Measurements from ENCODE around the gene HRAS.

DNA sequence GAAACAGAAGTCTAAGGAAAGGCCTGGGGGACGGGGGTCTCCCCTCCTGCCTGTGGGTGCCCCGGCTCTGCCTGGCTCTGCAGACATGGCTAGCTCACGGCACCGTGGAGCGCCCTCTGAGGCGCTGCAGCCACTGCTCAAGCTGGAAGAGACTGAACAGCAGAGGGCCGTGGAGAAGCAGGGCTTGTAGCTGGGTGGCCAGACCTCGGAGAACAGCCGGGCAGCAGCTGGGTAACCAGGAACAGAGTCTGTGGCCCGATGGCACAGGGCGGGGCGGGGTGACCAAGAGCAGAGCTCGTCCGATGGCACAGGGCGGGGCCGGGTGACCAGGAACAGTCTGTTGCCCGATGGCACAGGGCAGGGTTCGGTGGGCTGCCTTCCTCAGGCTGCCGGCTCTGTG lies 46.4 kb downstream of the HRAS start:
- TF ChIP-seq, protein P1, sequence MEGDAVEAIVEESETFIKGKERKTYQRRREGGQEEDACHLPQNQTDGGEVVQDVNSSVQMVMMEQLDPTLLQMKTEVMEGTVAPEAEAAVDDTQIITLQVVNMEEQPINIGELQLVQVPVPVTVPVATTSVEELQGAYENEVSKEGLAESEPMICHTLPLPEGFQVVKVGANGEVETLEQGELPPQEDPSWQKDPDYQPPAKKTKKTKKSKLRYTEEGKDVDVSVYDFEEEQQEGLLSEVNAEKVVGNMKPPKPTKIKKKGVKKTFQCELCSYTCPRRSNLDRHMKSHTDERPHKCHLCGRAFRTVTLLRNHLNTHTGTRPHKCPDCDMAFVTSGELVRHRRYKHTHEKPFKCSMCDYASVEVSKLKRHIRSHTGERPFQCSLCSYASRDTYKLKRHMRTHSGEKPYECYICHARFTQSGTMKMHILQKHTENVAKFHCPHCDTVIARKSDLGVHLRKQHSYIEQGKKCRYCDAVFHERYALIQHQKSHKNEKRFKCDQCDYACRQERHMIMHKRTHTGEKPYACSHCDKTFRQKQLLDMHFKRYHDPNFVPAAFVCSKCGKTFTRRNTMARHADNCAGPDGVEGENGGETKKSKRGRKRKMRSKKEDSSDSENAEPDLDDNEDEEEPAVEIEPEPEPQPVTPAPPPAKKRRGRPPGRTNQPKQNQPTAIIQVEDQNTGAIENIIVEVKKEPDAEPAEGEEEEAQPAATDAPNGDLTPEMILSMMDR (conservative IDR thresholded peaks at IDR 0.05; ENCODE audit: low read length): no peak
- TF ChIP-seq EZH2phosphoT487 (IDR thresholded peaks at IDR 0.05; ENCODE audit: borderline replicate concordance): no peak
